GM21825 (cell line): ENCODE measurements around the gene NEK5.
"Not testable (repeated sequence)": the region's sequence is repeated elsewhere in the genome, so short reads cannot be mapped to it uniquely, and the experiment has no call there.

Source experiments
- ATAC-seq: cut with Tn5 transposase; IDR thresholded peaks from one replicate; pipeline ENCODE4 v1.9.1; 2021; ENCODE audit warnings: mild to moderate bottlenecking, moderate library complexity; ENCODE audit not compliant: unreplicated experiment

Gene NEK5

DNA sequence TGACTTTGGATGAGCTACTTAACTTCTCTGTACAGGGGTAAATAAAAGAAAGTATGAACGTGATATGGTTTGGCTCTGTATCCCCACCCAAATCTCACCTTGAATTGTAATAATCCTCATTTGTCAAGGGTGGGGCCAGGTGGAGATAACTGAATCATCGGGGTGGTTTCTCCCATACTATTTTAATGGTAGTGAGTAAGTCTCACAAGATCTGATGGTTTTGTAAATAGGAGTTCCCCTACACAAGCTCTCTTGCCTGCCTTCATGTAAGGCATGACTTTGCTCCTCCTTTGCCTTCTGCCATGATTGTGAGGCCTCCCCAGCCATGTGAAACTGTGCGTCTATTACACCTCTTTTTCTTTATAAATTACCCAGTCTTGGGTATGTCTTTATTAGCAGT lies 43.9 kb downstream of the NEK5 start:
- ATAC-seq: not testable (repeated sequence)

DNA sequence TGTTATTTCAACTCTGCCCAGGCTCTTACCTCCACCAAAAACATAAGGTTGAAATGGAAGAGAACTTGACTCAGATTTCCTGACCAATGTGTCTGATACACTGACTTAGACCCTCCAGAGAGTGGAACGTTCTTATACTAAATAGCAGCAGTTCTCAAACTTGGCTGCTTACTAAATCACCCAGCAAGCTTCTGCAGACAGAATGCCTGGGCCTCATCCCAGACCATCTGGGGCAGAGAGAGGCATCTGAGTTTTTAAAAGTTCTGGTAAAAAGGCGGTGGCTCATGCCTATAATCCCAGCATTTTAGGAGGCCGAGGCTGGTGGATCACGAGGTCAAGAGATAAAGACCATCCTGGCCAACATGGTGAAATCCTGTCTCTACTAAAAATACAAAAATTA lies 46.3 kb downstream of the NEK5 start:
- no peak for ATAC-seq

- ATAC-seq: not testable (repeated sequence)
Observed at GRCh38 chr13:52079891-52080290, 49.0 kb downstream of the NEK5 start.

DNA sequence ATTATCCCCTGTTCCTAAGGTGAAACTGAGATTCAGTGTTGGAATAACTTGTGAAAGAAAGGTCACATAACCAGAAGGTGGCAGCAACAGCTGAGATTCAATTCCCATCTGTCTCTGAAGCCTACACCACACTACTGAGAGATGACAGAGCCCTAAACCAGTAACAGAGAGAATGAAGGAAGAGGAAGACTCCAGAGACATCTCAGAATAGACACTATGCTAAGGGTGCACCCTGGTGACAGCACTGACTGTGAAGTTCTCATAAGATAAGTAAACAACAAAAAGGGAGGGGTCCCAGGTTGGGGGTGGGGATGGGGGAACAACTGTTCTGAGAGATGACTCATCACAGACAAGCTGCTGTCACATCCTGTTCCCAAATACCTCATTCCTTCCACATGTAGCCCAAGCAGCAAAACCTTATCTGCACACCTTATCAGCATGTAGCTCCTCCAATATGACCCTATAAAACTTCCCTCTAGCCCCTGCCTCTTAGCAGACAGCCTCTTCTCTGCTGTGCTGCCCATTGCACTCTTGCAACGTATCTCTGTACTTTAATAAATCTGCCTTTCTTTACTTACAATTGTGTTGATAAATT lies 57.8 kb downstream of the NEK5 start:
- no peak for ATAC-seq

GRCh38 chr13:52067237-52067636 lies 61.6 kb downstream of the NEK5 start:
- no peak for ATAC-seq

GRCh38 chr13:52061587-52061986 lies 67.3 kb downstream of the NEK5 start:
- no peak for ATAC-seq

DNA sequence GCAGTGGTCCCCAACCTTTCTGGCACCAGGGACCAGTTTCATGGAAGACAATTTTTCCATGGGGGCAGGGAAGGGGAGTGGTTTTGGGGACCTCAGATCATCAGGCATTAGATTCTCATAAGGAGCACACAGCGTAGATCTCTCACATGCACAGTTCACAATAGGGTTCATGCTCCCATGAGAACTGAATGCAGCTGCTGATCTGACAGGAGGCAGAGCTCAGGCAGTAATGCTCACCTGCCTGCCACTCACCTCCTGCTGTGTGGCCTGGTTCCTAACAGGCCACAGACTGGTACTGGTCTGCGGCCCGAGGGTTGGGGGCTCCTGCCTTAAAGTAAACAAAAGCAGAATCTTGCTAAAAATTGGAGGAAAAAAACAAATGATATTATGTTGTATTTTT lies 67.8 kb downstream of the NEK5 start:
- not testable (repeated sequence) for ATAC-seq

DNA sequence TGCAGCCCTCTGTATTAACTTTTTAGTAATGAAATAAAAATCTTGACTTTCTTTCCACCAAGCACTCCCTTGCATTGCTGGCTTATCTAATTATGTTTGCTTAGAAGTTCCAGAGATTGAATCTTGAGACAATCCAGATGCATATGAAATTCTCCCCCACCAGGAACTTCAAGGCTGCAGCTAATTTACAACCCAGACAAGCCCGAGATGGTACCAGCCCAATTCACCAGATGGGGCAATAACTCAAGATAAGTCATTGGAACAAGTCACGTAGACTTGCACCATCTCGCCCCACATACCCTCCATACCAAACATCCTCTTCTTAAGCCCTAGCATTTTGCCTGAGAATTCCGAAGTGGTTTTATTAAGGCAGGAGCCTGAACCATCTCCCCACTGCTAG lies 75.4 kb downstream of the NEK5 start:
- no peak for ATAC-seq

DNA sequence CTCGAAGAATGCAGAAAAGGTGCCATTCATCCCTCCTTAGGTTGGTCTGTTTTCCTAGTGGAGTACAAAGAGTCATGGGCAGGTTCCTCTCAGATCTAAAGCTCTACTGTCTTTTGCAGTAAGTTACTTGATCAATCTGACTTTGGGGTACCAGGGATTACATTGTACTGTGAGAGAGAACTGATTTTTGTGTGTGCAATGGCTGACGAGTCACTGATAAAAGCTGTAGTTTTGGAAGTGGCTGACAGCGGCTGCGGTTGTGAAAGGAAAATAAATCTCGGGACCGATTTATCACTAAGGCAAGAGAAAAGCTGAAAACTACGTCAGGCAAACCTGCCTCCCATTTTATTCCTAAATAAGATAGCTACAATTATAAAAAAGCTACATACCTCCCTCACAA lies 77.5 kb downstream of the NEK5 start:
- no peak for ATAC-seq

GRCh38 chr13:52048516-52048915 lies 80.4 kb downstream of the NEK5 start:
- ATAC-seq: no peak

DNA sequence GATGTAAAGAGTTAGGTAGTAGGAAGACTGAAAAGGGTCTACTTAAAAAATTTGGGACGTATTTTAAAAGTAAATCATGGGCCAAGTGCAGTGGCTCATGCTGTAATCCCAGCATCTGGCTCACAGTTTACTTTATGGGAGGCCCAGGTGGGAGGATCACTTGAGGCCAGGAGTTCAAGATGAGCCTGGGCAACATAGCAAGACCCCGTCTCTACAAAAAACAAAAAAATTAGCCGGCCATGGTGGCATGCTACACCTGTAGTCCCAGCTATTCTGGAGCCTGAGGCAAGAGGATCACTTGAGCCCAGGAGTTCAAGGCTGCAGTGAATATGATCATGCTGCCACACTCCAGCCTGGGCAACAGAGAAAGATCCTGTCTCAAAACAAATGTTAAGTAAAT lies 81.4 kb downstream of the NEK5 start:
- no peak for ATAC-seq

- no peak for ATAC-seq
Observed at GRCh38 chr13:52043675-52044074, 85.2 kb downstream of the NEK5 start.

GRCh38 chr13:52036037-52036436 lies 92.8 kb downstream of the NEK5 start:
- no peak for ATAC-seq

GRCh38 chr13:52034616-52035226 lies 94.2 kb downstream of the NEK5 start:
- ATAC-seq: no peak

DNA sequence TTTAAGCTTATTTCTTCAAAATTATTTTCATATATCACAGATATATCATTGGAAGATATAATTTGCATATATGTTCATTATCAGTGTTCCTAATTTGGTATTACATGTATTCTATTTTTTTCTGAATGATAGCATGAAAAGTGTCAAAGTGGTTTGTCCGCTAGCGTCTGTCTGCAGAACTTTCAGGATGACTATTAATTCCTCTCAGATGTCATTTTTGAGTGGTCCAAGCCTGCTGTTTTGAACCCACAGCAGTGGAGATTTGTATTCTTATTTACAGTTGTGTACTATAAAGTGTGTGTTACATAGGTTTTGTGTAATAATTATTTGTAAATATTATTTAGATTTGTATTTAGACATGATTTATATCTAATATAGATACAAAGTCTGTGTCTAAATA lies 95.8 kb downstream of the NEK5 start:
- no peak for ATAC-seq

DNA sequence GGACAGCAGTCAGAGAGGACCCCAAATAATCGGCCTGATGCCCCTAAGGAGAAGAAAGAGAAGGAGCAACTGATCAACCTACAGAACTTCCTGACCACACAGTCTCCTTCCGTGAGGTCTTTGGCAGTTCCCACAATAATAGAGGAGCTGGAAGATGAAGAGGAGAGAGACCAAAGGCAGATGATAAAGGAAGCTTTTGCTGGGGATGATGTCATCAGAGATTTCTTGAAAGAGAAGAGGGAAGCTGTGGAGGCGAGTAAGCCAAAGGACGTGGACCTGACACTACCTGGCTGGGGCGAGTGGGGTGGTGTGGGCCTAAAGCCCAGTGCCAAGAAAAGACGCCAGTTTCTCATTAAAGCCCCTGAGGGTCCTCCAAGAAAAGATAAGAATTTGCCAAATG lies 98.5 kb downstream of the NEK5 start:
- not testable (repeated sequence) for ATAC-seq

DNA sequence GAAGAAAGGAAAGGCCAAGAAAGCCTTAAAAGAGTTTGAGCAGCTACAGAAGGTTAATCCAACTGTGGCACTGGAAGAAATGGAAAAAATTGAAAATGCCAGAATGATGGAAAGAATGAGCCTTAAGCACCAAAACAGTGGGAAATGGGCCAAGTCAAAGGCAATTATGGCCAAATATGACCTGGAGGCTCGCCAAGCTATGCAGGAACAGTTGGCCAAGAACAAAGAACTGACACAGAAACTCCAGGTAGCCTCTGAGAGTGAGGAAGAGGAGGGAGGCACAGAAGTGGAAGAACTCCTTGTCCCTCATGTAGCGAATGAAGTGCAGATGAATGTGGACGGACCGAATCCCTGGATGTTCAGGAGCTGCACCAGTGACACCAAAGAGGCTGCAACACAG lies 99.3 kb downstream of the NEK5 start:
- no peak for ATAC-seq

DNA sequence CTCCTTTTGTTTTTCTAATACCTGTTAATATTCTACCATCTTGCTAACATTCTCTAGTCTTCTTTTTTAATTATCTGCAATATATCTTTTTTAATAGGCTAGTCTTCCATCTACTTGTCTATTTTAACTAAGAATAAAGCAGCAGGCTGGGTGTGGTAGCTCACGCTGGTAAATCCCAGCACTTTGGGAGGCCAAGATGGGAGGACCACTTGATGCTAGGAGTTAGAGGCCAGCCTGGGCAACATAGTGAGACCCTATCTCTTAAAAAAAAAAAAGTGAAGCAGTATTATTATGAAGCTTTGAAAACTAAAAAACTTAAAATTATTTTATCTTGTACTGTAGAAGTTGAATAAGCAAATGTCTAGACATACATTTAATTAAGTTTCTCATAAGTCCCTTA lies 101.0 kb downstream of the NEK5 start:
- ATAC-seq: no peak

GRCh38 chr13:52026246-52026626 lies 102.6 kb downstream of the NEK5 start:
- ATAC-seq: no peak

- ATAC-seq: no peak
Observed at GRCh38 chr13:52025475-52026245, 103.2 kb downstream of the NEK5 start.

DNA sequence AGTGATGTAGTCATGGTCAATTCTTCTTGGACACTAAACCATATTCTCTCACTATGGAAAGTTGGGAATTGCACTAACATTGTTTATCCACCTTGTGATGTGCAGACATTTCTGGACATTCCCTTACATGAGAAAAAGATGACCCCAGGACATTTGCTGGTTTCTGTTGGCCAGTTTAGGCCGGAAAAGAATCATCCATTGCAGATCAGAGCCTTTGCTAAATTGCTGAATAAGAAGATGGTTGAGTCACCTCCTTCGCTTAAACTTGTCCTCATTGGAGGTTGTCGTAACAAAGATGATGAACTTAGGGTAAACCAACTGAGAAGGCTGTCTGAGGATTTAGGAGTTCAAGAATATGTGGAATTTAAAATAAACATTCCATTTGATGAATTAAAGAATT lies 104.4 kb downstream of the NEK5 start, which contains the start of gene UTP14C:
Gene UTP14C, plus strand, starts transcription at position 211 of the 400 bp plus-strand sequence. CDS start 4,114 bp downstream, outside the sequence.
- no peak for ATAC-seq

GRCh38 chr13:52022356-52022755 lies 106.5 kb downstream of the NEK5 start:
- no peak for ATAC-seq
